Measurements from ENCODE around the gene SEC23B. TPM values are rescaled to one million over a fixed set of nuclear protein-coding genes. Genes with fewer than 3 reads are reported as not detected.
A peak's percentile ranks its signal among the peaks of the same experiment; 100 is the strongest.

The SEC23B gene
- total and polyA plus RNA-seq, 2 of the 13 experiments (the other 11 are each of a cell fraction or from before 2014, with no cell fraction given): 114 to 120 TPM

- TF ChIP-seq ZBTB20 (CRISPR knock-in tag; IDR thresholded peaks at IDR 0.05; ENCODE audit: borderline replicate concordance, low read depth) (no peak), ZNF790 (CRISPR knock-in tag; IDR thresholded peaks at IDR 0.05; ENCODE audit: borderline replicate concordance) (peak; percentile 65; the same call in 1 of the 2 replicates), FOXA1 (IDR thresholded peaks at IDR 0.05) (no peak), FOXA1 (CRISPR knock-in tag; IDR thresholded peaks at IDR 0.05) (peak; percentile 25; the same call in 1 of the 2 replicates), ZBTB38 (CRISPR knock-in tag; IDR thresholded peaks at IDR 0.05) (peak; percentile 93), ZNF576 (CRISPR knock-in tag; IDR thresholded peaks at IDR 0.05) (no peak), TRIM22 (IDR thresholded peaks at IDR 0.05) (no peak), ZNF280B (CRISPR knock-in tag; IDR thresholded peaks at IDR 0.05; ENCODE audit: borderline replicate concordance) (peak; percentile 90), ZNF550 (CRISPR knock-in tag; IDR thresholded peaks at IDR 0.05; ENCODE audit: borderline replicate concordance) (0 out of 2 replicates have a peak, but pooled peaks have one; percentile 35), GLI4 (CRISPR knock-in tag; IDR thresholded peaks at IDR 0.05; ENCODE audit: borderline replicate concordance) (peak; percentile 68; the same call in 1 of the 2 replicates), ZFP37 (CRISPR knock-in tag; IDR thresholded peaks at IDR 0.05; ENCODE audit: borderline replicate concordance) (peak; percentile 45; the same call in 1 of the 2 replicates), ISL2 (CRISPR knock-in tag; IDR thresholded peaks at IDR 0.05) (peak; percentile 64), ZNF770 (CRISPR knock-in tag; IDR thresholded peaks at IDR 0.05) (peak; percentile 50; the same call in 1 of the 2 replicates), NFRKB (IDR thresholded peaks at IDR 0.05) (no peak), ZNF10 (CRISPR knock-in tag; IDR thresholded peaks at IDR 0.05; ENCODE audit: borderline replicate concordance, low read depth) (no peak), BORCS8-MEF2B (CRISPR knock-in tag; IDR thresholded peaks at IDR 0.05) (peak; percentile 90), ZNF431 (CRISPR knock-in tag; IDR thresholded peaks at IDR 0.05; ENCODE audit: borderline replicate concordance, low read depth) (no peak), AKAP8 (CRISPR knock-in tag; IDR thresholded peaks at IDR 0.05) (no peak)
Measured at GRCh38 chr20:18496740-18497592, 10.8 kb upstream of the SEC23B start, which contains the start of gene RBBP9 (continued).
